ENCODE data around the gene DCTN3. TPM values are rescaled to one million over a fixed set of nuclear protein-coding genes. Genes with fewer than 3 reads are reported as not detected.

DCTN3 gene
- total and polyA plus RNA-seq, 9 of the 15 experiments (the other 6 are each of a cell fraction or from before 2014, with no cell fraction given) = 11.0 to 51.0 (median 41.9) TPM

DNA sequence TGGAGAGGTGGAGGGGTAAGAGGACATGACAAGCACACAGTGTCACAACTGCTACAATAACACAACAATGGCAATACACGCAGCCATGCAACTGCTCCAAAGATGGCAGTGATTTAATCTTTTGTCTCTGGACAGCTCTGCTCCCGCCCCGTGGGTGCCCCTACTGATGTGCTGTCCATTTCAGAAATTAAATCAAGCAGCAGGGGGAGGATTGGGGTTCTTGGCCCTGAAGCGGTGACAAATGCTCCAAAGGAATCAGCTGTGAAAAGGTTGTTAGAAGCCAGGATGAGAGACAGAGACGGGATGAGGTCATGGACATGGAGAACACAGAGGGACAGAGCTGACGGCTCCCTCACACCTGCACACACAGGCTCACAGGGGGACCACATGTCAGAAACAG, 53.3 kb downstream of the DCTN3 start (continued):
- TF ChIP-seq, protein P1, sequence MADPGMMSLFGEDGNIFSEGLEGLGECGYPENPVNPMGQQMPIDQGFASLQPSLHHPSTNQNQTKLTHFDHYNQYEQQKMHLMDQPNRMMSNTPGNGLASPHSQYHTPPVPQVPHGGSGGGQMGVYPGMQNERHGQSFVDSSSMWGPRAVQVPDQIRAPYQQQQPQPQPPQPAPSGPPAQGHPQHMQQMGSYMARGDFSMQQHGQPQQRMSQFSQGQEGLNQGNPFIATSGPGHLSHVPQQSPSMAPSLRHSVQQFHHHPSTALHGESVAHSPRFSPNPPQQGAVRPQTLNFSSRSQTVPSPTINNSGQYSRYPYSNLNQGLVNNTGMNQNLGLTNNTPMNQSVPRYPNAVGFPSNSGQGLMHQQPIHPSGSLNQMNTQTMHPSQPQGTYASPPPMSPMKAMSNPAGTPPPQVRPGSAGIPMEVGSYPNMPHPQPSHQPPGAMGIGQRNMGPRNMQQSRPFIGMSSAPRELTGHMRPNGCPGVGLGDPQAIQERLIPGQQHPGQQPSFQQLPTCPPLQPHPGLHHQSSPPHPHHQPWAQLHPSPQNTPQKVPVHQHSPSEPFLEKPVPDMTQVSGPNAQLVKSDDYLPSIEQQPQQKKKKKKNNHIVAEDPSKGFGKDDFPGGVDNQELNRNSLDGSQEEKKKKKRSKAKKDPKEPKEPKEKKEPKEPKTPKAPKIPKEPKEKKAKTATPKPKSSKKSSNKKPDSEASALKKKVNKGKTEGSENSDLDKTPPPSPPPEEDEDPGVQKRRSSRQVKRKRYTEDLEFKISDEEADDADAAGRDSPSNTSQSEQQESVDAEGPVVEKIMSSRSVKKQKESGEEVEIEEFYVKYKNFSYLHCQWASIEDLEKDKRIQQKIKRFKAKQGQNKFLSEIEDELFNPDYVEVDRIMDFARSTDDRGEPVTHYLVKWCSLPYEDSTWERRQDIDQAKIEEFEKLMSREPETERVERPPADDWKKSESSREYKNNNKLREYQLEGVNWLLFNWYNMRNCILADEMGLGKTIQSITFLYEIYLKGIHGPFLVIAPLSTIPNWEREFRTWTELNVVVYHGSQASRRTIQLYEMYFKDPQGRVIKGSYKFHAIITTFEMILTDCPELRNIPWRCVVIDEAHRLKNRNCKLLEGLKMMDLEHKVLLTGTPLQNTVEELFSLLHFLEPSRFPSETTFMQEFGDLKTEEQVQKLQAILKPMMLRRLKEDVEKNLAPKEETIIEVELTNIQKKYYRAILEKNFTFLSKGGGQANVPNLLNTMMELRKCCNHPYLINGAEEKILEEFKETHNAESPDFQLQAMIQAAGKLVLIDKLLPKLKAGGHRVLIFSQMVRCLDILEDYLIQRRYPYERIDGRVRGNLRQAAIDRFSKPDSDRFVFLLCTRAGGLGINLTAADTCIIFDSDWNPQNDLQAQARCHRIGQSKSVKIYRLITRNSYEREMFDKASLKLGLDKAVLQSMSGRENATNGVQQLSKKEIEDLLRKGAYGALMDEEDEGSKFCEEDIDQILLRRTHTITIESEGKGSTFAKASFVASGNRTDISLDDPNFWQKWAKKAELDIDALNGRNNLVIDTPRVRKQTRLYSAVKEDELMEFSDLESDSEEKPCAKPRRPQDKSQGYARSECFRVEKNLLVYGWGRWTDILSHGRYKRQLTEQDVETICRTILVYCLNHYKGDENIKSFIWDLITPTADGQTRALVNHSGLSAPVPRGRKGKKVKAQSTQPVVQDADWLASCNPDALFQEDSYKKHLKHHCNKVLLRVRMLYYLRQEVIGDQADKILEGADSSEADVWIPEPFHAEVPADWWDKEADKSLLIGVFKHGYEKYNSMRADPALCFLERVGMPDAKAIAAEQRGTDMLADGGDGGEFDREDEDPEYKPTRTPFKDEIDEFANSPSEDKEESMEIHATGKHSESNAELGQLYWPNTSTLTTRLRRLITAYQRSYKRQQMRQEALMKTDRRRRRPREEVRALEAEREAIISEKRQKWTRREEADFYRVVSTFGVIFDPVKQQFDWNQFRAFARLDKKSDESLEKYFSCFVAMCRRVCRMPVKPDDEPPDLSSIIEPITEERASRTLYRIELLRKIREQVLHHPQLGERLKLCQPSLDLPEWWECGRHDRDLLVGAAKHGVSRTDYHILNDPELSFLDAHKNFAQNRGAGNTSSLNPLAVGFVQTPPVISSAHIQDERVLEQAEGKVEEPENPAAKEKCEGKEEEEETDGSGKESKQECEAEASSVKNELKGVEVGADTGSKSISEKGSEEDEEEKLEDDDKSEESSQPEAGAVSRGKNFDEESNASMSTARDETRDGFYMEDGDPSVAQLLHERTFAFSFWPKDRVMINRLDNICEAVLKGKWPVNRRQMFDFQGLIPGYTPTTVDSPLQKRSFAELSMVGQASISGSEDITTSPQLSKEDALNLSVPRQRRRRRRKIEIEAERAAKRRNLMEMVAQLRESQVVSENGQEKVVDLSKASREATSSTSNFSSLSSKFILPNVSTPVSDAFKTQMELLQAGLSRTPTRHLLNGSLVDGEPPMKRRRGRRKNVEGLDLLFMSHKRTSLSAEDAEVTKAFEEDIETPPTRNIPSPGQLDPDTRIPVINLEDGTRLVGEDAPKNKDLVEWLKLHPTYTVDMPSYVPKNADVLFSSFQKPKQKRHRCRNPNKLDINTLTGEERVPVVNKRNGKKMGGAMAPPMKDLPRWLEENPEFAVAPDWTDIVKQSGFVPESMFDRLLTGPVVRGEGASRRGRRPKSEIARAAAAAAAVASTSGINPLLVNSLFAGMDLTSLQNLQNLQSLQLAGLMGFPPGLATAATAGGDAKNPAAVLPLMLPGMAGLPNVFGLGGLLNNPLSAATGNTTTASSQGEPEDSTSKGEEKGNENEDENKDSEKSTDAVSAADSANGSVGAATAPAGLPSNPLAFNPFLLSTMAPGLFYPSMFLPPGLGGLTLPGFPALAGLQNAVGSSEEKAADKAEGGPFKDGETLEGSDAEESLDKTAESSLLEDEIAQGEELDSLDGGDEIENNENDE (IDR thresholded peaks at IDR 0.05; ENCODE audit: low read depth, low read length) = no peak
- TF ChIP-seq ELF4 (CRISPR knock-in tag; IDR thresholded peaks at IDR 0.05) = no peak

Data from K562 (cell line).